GM19043 (cell line): Measurements from ENCODE around the gene GLOD4.

Source experiments
- ATAC-seq: cut with Tn5 transposase; IDR thresholded peaks from one replicate; pipeline ENCODE4 v1.9.1; 2021; ENCODE audit warnings: low read depth; ENCODE audit not compliant: unreplicated experiment

GLOD4 gene

DNA sequence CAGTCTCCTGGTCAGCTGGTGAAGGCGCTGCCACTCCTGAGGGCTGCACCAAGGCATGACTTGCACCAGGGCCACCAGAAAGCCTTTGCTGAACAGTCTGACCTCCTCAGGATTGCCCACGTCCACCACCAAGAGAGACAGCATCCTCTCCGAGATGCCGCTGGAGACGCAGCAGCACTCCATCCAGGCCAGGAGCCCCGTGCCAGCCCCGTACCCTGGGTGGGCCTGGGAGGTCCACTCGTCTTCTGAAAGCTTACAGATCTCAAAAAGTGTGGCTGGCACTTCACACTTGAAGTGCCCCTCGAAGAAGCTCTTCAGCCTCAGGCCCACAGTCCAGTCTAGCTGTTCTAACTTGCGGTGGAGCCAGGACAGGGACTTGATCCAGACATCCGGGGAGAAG, 36.7 kb downstream of the GLOD4 start:
- no peak for ATAC-seq

- ATAC-seq = no peak
These were observed 37.1 kb downstream of the GLOD4 start for GRCh38 chr17:744937-745336.

- ATAC-seq = no peak
These were observed 38.9 kb downstream of the GLOD4 start for GRCh38 chr17:743139-743538.

- no peak for ATAC-seq
These were observed 39.8 kb downstream of the GLOD4 start for GRCh38 chr17:742147-742793.

GRCh38 chr17:740240-741017, 41.7 kb downstream of the GLOD4 start:
- ATAC-seq = no peak

- no peak for ATAC-seq
These were observed 44.4 kb downstream of the GLOD4 start for GRCh38 chr17:737561-738113.

DNA sequence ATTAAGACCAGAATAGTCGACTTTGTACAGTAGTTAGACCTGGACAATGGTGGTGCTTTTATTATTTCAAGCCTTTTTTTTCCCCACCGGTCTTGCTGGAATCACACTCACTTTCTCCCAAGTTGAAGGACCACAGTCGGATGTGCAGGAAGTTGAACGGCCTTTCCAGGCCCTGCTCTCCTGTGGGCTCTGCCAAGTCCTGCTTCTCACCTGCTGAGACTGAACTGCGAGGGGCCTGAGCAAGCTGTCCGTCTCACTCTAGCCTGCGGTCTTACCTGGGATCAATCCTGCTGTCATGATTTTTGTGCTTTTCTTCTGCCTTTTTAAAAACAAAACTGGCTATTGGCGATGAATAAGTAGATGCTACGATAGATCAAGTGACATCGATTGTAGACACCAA, 48.3 kb downstream of the GLOD4 start:
- ATAC-seq = no peak

- ATAC-seq = no peak
These were observed 49.0 kb downstream of the GLOD4 start for GRCh38 chr17:732902-733720.

GRCh38 chr17:732067-732901, 49.8 kb downstream of the GLOD4 start, which contains the start of gene TLCD3A:
TLCD3A (plus strand) TSS chr17:732596; CDS start chr17:732648, 52 bp downstream.
- no peak for ATAC-seq

DNA sequence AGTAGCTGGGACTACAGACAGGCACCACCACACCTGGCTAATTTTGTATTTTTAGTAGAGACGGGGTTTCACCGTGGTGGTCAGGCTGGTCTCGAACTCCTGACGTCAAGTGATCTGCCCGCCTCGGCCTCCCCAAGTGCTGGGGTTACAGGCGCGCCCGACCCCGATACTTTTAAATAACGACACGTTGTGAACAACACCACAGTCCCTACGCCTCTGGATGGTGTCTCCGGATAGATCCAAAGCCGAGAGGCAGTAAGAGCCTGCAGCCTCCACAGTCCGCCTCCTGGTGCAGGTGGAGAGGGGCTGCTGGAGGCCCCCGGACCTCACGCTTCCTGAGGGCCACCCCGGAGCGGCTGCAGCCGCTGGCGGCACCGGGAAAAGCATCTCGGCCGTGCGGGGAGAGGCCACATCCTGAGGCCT, 50.4 kb downstream of the GLOD4 start:
- ATAC-seq = no peak

GRCh38 chr17:728911-729310, 53.2 kb downstream of the GLOD4 start:
- ATAC-seq = no peak

DNA sequence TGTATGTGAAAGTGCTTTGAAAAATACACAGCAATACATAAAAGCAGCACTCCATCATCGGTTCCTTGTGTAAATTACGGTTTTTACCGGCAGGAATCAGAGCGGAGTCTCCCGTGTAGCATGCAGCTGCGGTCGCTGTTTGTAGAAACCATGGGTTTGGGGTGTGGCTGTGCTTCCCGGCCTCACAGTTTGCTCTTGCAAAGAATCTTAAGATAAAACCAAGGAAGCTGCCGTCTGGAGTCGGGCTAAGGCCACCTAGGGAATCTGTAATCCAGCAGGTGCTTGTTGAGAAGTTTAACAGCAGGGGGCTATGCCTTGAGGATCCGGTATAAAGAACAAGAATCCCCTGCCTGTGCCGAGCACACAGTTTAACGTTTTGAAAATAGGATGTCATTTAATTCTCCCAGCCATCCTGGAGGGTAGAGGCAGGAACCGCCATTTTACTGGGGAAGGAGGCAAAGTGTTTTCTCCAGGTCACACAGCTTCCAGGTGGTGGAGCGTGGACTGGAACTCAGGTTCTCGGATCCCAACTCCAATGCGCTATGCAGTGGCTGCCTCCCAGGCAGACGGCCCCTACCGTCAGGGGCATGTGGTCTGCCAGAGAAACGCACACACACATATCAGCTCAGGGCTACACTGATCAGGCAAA, 55.7 kb downstream of the GLOD4 start:
- no peak for ATAC-seq

DNA sequence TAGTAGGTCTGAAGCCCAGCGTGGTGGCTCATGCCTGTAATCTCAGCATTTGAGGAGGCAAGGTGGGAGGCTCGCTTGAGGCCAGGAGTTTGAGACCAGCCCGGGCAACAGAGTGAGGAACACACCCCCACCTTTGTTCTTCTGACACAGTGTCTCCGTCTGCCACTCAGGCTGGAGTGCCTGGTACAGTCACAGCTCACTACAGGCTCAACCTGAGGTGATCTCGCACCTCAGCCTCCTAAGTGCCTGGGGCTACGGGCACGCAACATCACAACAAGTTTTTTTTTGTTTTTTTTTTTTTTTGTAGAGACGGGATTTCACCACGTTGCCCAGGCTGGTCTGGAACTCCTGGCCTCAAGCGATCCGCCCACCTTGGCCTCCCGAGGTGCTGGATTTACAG, 56.3 kb downstream of the GLOD4 start:
- ATAC-seq = no peak

DNA sequence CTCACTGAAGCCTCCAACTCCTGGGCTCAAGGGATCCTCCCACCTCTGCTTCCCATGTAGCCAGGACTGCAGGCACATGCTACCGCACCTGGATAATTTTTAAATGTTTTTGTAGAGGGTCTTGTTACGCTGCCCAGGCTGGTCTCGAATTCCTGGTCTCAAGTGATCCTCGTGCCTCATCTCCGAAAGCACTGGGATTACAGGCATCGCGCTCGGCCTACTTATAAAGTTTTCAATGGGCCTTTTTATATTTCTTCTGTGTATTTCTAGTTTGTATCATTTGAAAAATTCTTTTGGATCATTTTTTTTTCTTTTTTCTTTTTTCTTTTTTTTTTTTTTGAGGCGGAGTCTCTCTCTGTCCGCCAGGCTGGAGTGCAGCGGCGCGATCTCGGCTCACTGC, 57.0 kb downstream of the GLOD4 start:
- ATAC-seq = no peak

DNA sequence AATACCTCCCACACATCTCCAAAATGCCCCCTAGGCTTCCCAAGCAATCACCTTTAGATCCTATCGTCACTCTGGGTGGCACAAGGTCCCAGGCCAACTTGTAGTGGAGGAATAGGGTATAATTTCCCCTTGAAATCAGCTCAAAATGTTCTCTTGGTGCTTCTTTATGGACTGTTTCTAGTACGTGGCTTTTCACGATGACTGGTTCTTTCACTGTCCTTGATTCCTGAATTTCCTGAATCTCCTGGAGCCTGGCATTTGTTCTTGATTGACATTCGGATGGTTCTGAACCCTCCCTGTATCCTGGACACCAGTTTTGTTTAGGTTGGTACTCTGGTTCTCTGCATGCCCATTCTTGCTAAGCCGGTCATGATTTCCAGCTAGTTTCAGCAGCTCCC, 60.5 kb downstream of the GLOD4 start:
- no peak for ATAC-seq

DNA sequence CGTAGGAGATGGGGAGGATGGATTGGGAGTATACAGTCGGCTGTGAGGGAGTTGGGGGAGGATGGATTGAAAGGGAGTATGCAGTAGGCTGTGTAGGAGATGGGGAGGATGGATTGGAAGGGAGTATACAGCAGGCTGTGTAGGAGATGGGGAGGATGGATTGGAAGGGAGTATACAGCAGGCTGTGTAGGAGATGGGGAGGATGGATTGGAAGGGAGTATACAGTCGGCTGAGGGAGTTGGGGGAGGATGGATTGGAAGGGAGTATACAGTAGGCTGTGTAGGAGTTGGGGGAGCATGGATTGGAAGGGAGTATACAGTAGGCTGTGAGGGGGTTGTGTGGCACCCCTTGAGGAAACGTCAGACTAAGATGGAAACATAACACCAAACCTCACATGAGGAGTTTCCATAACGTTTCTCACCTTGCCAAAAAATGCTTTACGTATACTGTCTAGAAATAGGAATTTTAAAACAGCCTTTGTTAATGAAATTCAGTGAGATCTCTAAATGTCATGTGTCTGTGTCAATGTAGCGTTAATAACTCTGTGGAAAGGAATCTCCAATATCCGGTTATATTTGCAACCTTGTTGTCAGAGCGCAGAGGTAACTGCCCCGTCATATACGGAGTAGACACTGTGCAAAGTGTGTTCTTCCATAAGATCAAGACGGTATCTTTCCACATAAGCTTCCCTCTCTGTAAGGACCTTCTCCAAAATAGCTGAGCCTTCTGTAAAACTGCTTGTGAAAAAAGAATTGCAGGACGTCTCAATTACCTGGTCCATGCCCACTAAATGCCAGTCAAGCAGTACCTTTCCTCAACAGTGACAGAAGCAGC, 61.2 kb downstream of the GLOD4 start:
- ATAC-seq = no peak

DNA sequence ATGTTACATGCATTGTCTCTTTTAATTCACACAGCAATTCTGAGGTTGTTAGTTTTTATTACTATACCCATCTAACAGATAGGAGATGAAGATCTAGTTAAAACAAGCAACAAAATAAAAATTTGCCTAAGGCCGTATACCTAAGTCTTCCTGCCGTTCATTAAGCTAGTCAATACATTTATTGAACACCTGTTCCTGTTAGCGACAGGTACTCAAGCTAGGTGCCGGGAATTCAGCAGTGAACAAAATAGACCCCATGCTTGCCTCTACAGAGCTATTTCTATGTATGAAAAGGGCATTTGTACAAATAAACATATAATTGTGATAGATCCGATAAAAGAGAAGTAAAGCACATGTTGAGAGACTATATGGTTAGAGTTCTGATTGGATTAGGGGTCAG, 64.0 kb downstream of the GLOD4 start:
- ATAC-seq = no peak
